Right renal pelvis (tissue), 4 donors: ENCODE data around the gene HCN1. TPM values are rescaled to one million over a fixed set of nuclear protein-coding genes. Genes with fewer than 3 reads are reported as not detected.
"Not testable (repeated sequence)": the region's sequence is repeated elsewhere in the genome, so short reads cannot be mapped to it uniquely, and the experiment has no call there.

Experiments
- DNase-seq, 4 donors: peaks; one replicate each; pipeline ENCODE4 v3.0.0-alpha.2; 2013; ENCODE audit warnings: low read depth in 4 of 4, low spot score in 3 of 4, missing footprints in 1 of 4
- polyA plus RNA-seq, 4 donors: library from polyadenylated mRNA; unstranded; fragments of 120-200 nt; gene quantifications; one replicate each; pipeline ENCODE4 v1.2.1, GENCODE V29; 2013; ENCODE audit not compliant: insufficient read length in 4 of 4

Gene HCN1
- polyA plus RNA-seq, 4 donors: 0.01 to 0.08 (median 0.05) TPM

DNA sequence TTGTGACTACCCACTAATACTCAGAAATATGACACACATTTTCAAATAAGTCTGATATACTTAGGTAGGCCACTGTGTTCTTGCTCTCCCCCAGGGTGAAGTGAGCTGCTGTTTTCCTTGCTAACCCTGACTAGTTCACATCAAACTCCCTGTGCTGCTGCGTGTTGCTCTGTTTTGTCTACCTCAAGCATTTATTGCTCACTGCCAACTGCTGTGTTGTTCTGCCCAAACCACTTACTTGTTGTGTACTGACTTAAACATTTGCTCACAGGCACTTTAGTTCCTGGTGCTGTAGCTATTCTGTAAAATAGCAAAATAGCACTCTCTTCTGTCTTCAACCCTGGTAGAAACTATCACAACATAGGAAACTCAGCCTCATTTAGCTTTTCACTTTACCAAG, 255.7 kb downstream of the HCN1 start:
- DNase-seq: no peak

DNA sequence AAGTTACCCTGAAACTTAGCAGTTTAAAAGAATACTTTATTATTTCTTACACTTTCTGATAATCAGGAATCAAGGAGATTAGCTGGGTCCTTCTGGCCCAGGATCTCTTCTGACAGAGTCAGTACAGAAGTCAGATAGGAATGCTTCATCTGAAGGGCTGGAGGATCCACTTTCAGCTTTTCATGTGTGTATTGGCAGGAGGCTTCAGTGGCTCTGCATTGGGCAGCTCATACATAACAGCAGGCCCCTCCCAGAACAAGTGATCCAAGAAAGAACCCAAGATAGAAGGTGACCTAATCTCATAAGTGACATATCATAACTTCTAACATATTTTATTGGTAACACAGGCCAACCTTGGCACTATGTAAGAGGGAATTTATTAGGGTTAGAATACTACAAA, 258.4 kb downstream of the HCN1 start:
- no peak for DNase-seq

DNA sequence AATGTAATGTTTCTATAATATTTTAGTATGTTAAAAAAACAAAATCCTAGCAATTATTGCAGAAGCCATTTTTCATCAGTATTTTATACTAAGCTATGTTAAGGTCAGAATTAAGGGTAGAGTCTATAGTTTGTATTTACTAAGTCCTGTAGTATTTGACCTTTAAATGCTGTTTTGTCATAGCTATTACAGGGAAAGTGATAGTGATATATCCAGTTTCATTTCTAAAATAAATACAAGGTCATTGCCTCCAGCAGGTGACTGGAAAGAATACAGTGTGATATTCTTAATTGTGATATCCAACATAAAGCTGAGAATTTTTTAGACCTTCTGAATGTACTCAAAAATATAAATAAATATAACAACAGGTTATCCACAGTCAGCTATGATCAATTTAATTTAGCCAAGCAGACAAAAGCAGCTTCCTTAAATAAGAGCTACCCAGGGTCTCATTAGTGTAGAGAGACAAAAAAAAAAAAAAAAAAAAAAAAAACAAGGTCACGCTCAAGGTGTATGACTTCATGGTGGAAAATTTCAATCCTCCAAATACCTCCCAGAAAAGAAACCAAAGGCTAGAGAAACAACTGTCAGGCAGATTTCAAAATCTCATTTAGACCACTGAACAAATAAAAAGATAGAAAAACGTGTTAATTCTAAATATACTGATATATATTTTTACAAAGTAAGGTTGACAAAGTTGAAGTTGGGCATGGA, 278.7 kb downstream of the HCN1 start:
- no peak for DNase-seq

- no peak for DNase-seq
Observed at GRCh38 chr5:45414620-45415573, 281.3 kb downstream of the HCN1 start.

DNA sequence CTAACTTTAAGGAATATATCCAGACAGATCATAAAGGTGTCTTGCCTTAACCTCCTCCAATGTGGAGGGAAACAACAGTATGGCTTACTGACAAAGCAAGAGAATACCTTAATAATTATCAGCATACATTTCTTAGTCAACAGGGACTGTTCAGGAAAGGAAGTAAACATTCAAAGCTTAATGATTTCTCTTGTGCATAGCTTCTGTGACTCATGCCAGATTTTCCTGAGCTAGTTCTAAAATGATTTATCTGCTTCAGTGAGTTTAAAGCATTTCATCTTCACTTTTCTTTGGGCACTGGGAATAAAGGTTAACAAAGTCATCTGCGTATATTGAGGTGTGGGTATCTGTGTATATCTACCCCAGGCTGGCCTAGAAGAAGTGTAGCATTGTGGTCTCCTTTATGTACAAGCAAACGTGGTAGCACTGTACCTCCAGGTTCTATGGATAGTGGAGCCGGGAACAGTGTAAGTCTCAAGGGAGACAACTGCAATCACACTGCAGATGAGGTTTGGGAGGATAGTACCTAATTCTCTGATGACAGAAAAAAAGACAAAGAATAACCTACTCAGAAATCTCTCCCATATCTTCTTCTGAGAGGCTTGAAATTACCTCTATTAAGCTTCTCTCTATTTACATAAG, 284.1 kb downstream of the HCN1 start:
- no peak for DNase-seq

DNA sequence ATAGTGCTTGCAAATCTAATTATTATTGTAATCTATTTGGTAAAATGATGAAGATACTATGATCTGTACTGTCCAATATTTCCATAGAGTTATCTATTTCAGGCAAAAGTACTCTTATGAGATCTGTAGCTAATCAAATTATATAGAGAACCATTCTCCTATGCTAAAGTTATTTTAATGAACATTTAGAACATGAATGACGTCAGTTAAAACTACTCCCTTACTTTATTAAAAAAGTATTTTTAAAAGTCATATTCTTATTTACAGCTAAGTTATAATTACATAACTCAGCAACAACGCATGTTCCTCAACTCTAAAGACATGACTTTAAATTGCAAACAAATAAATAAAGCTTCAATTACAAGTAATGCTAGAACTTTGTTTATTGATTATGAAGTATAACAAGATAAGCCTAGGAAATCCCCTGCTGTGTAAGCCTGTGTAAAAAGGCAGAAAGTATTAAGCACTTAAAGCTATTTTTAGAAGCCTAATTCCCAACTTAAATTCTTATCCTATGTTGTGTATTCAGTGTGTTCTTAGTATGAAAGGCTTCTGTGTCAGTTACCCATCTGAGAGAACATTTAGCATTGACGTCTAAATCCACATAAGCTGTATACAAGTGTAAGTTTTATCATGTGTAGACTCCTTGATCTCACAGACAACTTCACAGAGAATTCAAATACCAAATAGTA, 285.7 kb downstream of the HCN1 start:
- no peak for DNase-seq

DNA sequence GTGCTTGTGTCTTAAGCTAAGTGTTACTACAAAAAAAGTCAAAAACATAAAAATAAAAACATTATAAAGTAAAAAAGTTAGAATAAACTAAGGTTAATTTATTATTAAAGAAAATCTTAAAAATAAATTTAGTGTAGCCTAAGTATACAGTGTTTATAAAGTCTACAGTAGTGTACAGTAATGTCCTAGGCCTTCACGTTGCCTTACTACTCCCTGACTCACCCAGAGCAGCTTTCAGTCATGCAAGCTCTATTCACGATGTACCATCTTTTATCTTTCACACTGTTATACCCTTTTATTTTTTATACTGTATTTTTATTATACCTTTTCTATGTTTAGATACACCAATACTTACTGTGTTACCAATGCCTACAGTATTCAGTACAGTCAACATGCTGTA, 288.1 kb downstream of the HCN1 start:
- DNase-seq: no peak

DNA sequence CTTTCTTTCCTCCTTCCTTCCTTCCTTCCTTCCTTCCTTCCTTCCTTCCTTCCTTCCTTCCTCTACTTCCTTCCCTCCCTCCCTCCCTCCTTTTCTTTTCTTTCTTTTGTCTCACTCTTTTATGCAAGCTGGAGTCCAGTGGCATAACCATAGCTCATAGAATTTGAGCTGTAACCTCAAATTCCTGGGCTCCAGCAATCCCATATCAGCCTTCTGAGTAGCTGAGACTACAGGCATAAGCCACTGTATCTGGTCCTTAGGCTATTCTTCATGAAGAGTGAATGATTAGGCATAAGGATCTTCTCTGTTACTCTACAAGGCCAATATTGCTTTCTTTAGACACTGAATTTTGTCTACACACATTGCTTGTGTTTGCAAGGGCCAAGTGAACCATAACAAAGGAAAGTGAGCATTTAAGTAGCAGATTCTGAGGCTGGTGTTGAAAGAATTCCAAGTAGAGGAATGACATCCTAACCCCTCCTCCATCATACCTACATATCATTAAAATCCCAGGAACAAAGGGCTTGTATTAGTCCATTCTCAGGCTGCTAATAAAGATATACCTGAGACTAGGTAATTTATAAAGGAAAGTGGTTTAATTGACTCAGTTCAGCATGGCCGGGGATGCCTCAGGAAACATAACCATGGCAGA, 293.2 kb downstream of the HCN1 start:
- no peak for DNase-seq

GRCh38 chr5:45399041-45399440, 297.1 kb downstream of the HCN1 start:
- DNase-seq: no peak

DNA sequence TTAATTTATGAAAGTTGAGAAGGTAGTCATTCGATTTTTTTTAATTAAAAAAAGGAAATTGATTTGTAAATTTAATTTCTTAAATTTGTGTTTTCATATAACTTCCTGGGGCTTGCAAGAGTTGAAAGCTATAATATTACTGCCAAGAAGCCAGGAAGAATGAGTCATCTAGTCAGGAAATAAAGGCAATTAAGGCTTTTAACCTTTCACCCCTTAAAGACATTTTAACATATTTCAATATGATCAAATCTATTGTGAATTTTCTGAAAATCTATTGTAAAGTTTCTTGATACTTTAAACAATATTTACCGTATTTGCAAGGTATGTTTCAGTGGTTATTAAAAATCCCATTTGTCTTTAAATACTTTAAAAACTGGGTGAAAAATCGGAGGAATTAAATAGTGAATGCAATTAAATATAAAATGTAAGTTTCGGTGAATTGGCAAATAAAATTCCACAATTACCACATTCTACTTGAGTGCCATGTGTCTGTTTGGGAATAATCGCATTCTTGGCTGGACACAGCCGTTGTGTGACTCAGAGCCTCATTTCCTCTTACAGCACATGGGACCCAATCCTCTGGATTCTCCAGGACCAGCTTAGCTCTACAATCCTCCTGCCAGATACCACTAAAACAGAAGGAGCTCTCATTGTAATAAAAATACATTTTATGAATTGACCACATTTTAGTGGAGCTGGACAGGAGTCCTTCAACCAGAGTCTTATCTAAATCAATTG, 310.7 kb downstream of the HCN1 start:
- no peak for DNase-seq

GRCh38 chr5:45383985-45384384, 312.2 kb downstream of the HCN1 start:
- DNase-seq: no peak

DNA sequence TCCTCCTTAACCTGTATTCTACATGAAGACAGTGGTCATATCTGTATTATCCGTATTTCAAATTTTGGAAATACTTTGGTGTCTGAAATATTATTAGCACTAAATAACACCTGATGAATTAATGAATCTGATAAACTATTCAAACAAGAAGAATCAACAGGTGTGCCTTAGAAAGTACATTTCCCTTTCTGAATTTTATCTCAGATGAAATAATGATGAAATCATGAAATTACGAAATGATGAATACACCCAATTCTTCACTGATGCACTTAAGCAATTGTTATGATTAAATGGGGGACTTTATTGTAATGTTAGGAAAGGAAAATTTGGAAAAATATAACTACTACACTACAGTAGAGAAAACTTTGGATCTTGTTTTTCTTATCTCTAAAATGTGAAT, 313.6 kb downstream of the HCN1 start:
- DNase-seq: no peak

GRCh38 chr5:45376417-45376816, 319.8 kb downstream of the HCN1 start:
- no peak for DNase-seq

DNA sequence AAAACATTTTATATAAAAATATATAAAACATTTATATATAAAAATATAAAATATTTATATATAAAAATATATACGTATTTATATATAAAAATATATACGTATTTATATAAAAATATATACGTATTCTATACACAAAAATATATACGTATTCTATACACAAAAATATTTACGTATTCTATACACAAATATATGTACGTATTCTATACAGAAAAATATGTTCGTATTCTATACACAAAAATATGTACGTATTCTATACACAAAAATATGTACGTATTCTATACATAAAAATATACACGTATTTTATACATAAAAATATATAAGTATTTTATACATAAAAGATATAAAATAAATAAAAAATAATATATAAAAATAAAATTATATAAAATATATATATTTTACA, 323.6 kb downstream of the HCN1 start:
- no peak for DNase-seq

DNA sequence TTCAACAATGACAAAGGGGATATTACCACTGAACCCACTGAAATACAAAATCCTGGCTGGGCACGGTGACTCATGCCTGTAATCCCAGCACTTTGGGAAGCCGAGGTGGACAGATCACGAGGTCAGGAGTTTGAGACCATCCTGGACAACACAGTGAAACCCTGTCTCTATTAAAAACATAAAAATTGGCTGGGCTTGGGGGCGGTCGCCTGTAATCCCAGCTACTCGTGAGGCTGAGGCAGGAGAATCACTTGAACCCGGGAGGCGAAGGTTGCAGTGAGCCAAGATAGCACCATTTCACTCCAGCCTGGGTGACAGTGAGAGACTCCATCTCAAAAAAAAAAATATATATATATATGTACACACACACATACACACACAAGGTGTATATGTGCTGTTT, 324.8 kb downstream of the HCN1 start:
- not testable (repeated sequence) for DNase-seq

DNA sequence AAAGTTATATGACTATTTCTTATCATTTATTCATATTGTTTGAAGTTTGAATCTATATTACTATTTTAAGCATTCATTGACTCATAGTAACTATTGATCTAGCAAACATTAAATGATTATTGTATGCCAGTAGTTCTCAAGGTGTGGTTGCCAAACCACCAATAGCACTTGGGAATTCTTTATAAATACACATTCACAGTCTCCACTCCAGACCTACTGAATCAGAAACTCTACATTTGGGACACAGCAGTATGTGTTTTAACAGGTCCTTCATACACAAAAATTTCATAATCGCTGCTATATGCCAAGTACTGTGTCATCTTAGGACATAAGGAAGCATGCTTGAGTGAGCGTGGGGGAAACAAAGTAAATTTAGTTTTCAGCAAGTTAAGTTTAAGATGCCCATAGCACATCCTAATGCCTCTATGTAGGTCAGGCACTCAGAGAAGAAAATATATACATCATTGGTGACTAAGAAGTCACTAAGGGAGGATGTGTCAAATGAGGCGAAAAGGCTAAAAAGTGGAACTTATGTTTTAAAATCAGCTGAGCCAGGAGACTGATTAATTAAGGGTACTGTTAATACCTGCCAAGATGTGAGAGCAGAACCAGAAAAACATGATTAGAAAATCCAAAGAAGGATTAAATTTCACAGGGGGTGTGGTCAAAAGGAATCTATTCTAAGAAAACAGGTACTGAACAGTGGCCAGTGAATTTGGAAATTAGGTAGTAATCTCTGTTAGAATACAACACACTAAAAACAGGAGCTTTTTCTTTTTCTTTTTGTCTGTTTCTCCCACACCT, 340.8 kb downstream of the HCN1 start:
- no peak for DNase-seq

DNA sequence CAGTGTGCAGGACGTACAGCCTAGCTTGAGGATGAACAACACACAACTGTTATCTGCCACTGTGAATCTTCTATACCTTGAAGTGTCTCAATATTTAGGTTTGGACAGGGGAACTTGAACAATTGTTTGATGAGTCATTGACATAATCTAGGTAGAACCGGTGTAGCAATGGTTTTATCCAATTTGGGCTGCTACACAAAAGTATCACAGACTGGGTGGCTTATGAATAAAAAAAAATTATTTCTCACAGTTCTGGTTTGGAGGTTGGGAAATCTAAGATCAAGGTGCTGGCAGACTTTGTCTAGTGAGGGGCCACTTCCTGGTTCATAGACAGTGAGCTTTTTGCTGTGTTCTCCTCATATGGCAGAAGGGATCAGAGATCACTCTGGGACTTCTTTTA, 359.7 kb downstream of the HCN1 start:
- no peak for DNase-seq

DNA sequence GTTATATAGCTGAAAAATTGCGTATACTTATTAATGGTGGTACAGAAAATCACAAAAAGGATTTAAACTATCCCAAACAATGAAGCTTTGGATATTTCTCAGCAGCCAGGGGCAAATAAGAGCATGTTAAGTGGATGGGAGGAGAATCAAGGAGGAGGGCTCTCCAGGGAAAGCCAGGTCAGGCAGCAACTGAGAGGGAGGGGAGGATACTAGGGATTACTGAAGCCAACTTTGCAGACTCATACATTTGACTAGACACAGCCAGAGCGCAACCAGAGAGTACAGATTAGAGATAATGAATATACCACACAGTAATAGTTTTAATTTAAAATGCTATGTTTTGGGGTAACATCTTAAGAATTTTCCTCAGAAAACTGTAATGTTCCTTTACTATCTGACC, 360.2 kb downstream of the HCN1 start:
- DNase-seq: no peak

DNA sequence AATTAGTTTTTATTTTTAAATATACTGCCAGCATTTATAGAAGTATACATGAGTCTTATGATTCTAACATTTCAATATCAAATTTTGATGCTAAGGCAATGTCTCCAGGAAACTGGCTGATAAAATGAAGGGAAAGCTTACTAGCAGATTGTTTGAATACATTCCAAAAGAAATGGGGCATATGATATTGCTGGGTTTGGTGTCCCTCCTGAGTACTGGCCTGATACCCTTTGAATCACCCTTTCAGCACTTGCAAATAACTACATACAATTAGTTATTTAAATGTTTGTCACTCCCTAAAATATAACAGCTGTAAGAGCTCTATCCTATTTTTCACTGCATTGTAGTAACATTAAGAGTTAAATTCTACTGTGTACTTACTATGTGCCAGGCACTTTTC, 360.8 kb downstream of the HCN1 start:
- DNase-seq: no peak
